Right ventricle myocardium inferior (tissue), 1 donor: ENCODE measurements around the gene PSMB5. TPM values are rescaled to one million over a fixed set of nuclear protein-coding genes. Genes with fewer than 3 reads are reported as not detected.

Experiments used
- ATAC-seq: fragments of 200-7000 bp; cut with Tn5 transposase; one replicate; pipeline ENCODE4 v1.9.1; 2020; ENCODE audit warnings: mild to moderate bottlenecking, moderate library complexity
- DNase-seq: peaks from one replicate; pipeline ENCODE4 v3.0.0; 2021; ENCODE audit errors: missing footprints
- intact Hi-C: fragments of 100-400 bp; cut with DNase I; formaldehyde crosslinking; loops from one replicate; pipeline ENCODE4 v1.11.0; 2022
- total RNA-seq: library from RNA; stranded (reverse); fragmentation: NEBNext Ultra II Directional; extraction: Animal tissue kit (Norgen Biotek cat#: 25700); gene quantifications from one replicate; pipeline ENCODE4 v1.2.1, GENCODE V29; 2021
- donor health status: DM: no; HTN: yes; CAD: no; lungs with severe emphysema.

PSMB5 gene
- total RNA-seq, 1 donor from 2014 or later: 134 TPM

DNA sequence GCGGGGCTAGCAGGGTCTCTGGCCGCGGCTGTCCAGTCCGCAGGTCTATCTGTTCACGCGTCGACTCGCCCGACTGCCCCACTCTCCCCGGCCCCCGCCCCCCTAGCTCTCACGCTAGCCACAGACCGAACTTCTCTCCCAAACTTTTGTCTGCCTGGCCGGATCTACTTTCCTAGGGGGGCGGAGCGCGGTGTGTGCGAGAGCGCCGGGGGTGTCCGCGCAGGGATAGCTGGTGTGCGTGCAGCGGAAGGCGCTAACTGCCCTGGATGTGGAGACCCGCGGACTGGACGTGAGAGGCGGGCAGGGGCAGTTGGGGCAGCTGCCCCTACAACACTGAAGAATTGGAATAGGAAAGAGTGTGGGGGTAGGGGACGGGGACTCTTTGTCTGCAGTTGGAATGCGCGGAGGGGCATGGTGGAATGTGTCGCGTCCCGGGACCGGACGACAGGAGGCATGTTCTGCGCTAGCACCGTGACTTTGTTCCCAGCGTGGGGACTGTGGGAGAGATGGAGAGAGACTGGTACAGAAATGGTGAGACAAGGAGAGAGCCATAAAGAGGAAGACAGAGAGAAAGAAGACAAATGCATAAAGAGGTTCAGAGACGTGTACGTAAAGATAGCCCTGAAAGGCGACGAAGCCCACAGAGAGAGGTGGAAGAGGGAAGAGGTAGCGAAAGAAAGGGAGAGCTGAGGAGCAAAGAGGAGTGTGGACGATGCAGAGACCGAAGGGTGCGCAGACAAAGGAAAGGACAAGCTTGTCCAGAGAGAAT lies 52.0 kb downstream of the PSMB5 start, which contains the start of gene AJUBA:
Gene AJUBA (minus strand): TSS at position 75 of the 769 bp plus-strand sequence. CDS start 285 bp downstream, outside the sequence.
- intact Hi-C loops: loop anchor here (2.0 kb wide), 1 partner anchor 52 kb away; no protein-coding TSS in a partner anchor
- peak; percentile 94 for DNase-seq
- peak; percentile 87 for ATAC-seq

DNA sequence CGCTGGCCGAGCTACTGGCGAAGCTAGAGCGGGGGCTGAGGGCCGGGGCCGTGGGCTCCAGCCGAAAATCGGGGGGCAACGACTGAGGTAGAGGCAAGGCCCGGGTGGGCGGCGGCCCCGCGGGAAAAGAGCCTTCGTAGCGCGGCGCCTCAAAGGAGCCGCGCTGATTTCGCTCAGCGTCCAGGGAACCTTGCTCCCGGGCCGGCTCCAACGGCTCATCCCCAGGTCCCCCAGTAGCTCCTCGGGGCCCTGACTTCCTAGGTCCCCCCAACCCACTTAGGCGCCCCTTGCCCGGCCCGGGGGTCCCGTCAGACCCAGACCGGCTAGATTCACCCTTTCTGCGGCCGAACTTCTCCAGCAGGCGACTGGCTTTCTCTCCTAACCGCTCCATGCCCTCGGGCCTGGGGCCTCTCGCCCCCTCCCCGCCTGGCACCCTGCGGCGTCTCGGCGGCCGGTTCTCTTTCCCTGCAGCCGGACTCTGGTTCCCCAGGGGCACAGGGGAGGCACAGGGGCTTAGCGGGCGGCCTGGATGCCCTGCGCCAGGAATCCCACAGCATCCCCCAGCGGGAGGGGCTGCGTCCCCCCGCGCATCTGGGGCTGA lies 52.7 kb downstream of the PSMB5 start:
- intact Hi-C loops: loop anchor here (2.0 kb wide), 1 partner anchor 51 kb away; no protein-coding TSS in a partner anchor
- peak; percentile 11 for ATAC-seq
- DNase-seq: no peak

DNA sequence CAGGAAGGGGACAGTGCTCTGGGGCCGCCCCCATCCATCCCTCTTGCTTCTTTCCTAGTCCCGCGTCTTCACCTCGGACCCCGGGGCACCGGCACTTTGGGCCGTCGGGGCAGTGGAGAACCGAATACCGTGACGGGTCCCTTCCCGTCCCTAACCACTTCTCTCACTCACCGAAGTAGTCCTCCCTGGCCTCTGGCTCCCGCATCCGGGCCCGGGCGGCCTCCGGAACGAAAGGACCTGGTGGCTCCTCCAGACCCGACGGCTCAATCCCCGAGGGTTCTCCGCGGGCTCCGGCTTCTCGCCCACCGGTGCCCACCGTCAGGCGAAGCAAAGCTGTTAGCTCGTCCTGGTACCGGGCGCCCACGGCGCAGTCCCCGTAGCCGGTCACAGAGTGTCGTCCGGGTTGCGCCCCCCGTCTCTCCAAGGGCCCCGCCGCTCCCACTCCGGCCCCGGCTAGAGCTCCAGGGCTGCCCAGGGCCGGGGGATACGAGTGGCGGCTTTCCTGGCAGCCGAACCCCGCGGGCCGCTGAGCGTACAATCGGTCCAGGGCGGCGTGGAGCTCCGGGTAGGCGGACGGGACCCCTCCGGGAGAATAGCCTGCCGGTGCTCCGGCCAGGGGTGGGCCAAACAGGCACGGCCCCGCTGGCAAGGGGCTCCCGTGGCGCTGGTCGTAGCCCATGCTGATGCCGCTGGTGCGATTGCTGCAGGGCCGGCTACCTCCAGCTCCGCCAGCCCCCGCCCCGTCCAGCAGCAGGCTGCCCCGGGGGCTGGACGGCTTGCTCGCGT lies 53.4 kb downstream of the PSMB5 start:
- intact Hi-C loops: no loop called here
- DNase-seq: no peak
- ATAC-seq: peak; percentile 1

DNA sequence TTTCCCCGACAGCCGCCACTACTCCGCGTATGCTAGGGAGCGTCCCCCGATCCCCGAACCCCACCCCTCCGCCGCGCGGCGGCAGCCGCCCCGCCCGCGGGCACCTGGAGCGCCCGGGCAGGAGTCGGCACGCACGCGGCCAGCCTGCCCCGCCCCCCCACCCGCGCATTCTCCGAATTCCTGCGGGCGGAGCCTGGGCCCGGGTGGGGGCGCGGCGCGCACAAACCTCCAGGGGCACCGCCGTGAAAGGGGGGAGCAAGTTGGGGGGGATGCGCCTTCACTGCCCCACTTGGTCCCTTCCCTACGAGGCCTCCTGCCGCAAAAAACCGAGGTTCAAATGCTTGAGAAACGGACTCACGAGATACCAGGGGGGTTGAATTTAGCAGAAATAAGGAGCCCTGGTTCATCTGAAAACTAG lies 54.0 kb downstream of the PSMB5 start:
- intact Hi-C loops: no loop called here
- no peak for DNase-seq
- no peak for ATAC-seq

DNA sequence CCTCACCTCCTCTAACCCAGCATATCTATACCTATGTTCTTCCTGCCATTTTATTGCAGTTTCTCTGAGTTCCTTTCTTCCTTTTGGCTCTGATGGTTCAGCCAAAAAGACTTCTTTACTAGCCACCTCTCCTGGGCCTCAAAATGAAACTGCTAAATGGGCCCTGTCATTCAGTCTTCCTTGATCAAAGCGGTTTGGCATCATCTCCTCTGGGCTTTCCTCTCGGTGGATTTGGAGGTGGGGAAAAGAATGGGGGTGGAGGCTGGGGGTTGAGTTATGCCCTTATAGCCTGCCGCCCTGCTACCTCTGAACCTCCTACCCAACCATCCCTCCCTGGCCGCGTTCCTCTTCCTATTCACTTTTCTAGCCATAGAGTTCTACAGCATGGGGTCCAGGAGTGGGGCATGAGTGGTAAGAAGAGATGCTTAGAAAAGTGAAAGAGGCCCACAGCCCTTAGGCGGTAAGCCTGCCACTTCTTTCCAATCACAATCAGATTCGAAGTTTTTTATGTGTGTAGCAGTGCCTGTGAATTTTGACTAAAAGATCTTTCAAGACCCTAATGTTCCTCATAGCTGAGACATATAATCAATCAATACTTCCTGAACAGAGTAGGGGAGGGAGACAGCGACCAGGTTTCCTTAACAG lies 54.8 kb downstream of the PSMB5 start:
- DNase-seq (no peak), ATAC-seq (no peak)
- intact Hi-C loops: no loop called here

DNA sequence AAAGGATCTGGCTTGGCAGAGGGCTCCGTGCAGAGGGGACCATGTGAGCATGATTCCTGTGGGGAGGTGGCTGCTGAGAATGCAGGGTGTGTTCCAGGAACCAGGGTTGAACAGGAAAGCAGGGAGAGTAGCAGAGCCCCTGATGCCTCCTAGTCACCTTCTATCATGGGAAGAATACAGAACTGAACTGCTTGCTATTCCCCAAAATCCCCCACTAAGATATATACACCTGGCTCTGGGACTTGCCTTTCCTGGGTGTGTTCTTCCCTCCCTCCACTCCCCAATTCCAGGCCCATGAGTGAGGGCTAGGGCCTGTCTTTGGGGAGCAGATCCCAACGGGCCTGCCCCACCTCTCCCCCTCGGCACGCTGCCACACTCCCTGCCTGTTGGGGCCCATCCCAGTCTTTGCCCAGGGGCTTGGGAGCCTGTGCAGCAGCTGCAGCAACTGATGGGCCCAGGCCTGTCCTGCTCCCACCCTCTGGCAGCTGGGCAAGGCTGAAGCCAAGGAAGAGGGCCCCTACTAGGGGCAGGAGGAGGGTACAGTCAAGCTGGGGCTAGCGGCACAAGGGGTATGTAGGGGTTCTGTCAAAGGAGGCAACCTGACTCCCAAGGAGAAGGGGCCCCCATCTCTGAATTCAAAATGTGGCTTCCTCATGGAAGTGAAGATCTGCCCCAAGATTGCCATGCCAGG lies 55.6 kb downstream of the PSMB5 start:
- no peak for ATAC-seq
- DNase-seq: no peak
- intact Hi-C loops: no loop called here

DNA sequence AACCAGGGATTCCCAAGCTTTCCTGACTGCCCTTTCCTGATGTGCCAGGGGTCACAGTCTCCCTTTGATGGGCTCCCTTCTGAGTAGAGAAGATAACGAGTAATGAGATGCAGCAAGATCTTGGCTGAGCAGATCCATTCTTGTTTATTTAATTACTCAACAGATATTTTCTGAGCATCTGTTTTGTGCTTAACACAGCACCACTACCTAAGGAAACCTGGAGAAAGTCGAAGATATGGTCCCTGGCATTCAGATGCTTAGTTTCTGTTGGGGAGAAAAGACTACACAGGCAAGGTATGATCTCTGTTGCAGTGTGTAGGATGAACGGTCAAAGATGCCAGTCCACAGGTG lies 56.2 kb downstream of the PSMB5 start:
- DNase-seq (no peak), ATAC-seq (no peak)
- intact Hi-C loops: no loop called here

DNA sequence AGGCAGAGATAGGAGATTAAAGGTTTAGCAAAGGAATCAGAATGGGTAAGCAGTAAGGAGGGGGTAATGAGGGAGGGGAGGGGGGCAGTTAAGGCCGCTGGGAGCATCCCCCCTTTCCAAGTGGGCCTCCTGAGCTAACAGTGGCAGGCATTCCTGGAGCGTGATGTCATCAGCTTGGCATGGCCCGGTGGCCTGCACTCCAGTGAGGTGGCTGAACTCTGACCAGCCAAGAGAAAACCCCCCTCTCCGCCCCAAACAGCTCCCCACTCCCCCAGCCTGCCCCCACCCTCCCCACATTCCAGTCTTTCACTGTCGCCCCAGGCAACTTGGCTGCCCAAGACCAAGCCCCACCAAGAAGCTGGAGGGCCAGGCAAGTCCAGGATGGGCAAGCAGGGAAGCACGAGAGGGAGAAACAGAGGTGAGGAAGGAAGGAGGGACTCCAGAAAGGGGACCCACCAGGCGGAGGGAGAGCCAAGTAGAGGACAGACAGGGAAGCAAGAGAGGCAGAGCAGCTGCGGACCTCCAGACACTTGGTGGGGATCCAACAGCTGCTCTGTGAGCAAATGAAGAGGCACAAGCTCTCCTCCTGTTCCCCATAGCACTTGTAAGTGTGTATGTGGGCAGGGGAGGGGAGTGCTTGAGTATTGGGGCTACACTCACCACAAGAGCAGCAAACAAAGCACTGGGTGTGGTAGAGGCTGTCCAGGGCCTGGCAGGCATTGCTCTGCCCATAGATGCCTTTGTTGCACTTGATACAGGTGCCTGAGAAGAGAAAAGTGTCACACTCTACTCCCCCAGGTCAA lies 56.8 kb downstream of the PSMB5 start:
- intact Hi-C loops: no loop called here
- no peak for DNase-seq
- peak; percentile 37 for ATAC-seq

DNA sequence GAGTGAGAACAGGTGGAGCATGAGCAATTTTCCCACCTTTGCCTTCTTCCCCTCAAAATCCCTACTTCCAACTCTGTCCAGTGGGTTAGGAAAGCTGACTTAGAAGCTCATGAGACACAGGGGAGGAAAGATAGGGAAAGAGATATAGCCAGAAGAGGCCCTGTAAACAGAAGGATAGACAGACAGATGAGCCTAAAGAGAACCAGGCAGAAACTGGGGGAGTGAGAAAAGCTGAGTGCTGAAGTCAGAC lies 57.3 kb downstream of the PSMB5 start:
- no peak for ATAC-seq
- intact Hi-C loops: no loop called here
- DNase-seq: no peak

DNA sequence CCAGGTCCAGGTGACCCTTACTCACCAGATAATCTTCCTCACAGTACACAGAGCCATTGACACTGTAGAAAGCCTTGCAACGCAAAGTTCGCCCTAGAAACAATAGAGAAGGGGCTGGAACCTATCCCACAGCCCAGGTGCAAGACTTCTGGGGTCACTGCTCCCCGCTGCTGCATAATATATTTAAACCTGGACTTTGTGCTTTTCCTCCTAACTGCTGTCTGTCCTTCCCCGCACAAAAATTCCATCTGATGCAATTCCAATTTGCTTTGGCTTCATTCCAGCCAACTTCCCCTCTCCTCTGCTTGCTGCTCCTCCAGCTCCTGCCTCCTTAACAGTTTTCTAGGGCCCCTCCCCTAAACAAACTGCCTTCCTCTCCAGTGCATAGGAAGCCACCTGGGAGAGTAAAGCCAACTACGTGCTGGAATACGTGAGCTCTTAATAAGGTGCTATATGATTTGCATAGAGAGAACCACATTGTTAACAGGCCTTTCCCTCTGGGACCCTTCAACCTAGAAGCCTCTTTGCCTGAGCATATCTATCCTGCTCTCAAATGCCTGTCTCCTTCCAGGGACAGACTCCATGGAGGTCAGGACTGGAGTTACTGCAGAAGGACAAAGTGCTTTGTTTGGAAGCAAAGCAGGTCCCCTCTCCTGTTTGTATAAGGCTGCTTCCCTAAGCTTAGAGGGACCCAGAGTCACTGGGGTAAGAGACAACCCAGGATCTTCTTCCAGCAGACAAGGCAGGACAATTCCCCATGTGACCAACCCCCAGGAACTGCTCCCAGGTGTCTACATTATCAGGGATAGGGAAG lies 57.9 kb downstream of the PSMB5 start:
- ATAC-seq (no peak), DNase-seq (no peak)
- intact Hi-C loops: no loop called here

Other genes starting within 250 kb of the PSMB5 start
- 5.8 TPM for gene SLC7A7, start 219.5 kb downstream of the PSMB5 start, total RNA-seq
- 110 TPM for gene MRPL52, start 205.0 kb downstream of the PSMB5 start, total RNA-seq
- 26.0 TPM for gene MMP14, start 198.3 kb downstream of the PSMB5 start, total RNA-seq
- 59.2 TPM for gene LRP10, start 163.2 kb downstream of the PSMB5 start, total RNA-seq
- not detected for gene REM2, start 151.7 kb downstream of the PSMB5 start, total RNA-seq
- 40.3 TPM for gene RBM23, start 115.8 kb downstream of the PSMB5 start, total RNA-seq
- gene PRMT5, start 105.5 kb downstream of the PSMB5 start, total RNA-seq: 48.7 TPM
- gene HAUS4, start 77.8 kb downstream of the PSMB5 start, total RNA-seq: 19.5 TPM
- 13.1 TPM for gene AJUBA, start 52.3 kb downstream of the PSMB5 start, total RNA-seq
- 5.6 TPM for gene C14orf93, start 24.8 kb downstream of the PSMB5 start, total RNA-seq
- not detected for gene PSMB11, start 7.3 kb upstream of the PSMB5 start, total RNA-seq
- 2.5 TPM for gene CDH24, start 22.6 kb upstream of the PSMB5 start, total RNA-seq
- 73.9 TPM for gene ACIN1, start 60.2 kb upstream of the PSMB5 start, total RNA-seq
- gene C14orf119, start 60.6 kb upstream of the PSMB5 start, total RNA-seq: 22.4 TPM
- not detected for gene CIROP, start 70.1 kb upstream of the PSMB5 start, total RNA-seq
- gene CEBPE, start 84.4 kb upstream of the PSMB5 start, total RNA-seq: not detected
- gene SLC7A8, start 148.8 kb upstream of the PSMB5 start, total RNA-seq: 11.5 TPM
- not detected for gene RNF212B, start 203.0 kb upstream of the PSMB5 start, total RNA-seq